Measurements from ENCODE around the gene PFKP. TPM values are rescaled to one million over a fixed set of nuclear protein-coding genes. Genes with fewer than 3 reads are reported as not detected.
A peak's percentile ranks its signal among the peaks of the same experiment; 100 is the strongest.

Gene PFKP
- total RNA-seq, 2 experiments from 2014 or later = 32.2 to 38.9 TPM

GRCh38 chr10:3064423-3064822 is 2.9 kb upstream of the PFKP start:
- no peaks in the 10 kb centered on the region for H3K9me3 Mint-ChIP-seq
- ATAC-seq (ENCODE audit: poor library complexity) (no peak), DNase-seq (no peak)
- peaks cover 4% of the 10 kb centered on the region for H3K36me3 Mint-ChIP-seq (ENCODE audit: low read depth)
- no peak overlapping the region for H3K4me3 ChIP-seq (ENCODE audit: low read length)
- ChIA-PET CTCF (no interaction called here), POLR2A (no interaction called here)
- H3K9me3 ChIP-seq (ENCODE audit: control insufficient read depth in 1 of 2, insufficient read depth in 1 of 2, low read length in 2 of 2) = no peaks in the 10 kb centered on the region
- intact Hi-C loops (cut with DNase I, micrococcal nuclease) = no loop called here
- H3K4me1 Mint-ChIP-seq (ENCODE audit: low read depth) = peaks cover 4% of the 10 kb centered on the region
- peak overlapping the region; percentile 13 for H3K4me3 Mint-ChIP-seq
- peaks cover 14% of the 10 kb centered on the region for H3K4me1 ChIP-seq (ENCODE audit: insufficient read depth, low read length)
- no peak for TF ChIP-seq CTCF (IDR thresholded peaks at IDR 0.05)
- H3K27me3 ChIP-seq (ENCODE audit: control insufficient read depth in 1 of 2, insufficient read depth in 2 of 2, low read length in 2 of 2) = no peaks in the 10 kb centered on the region
- H3K36me3 ChIP-seq (ENCODE audit: insufficient read depth, low read length) = no peaks in the 10 kb centered on the region
- H3K27me3 Mint-ChIP-seq = no peaks in the 10 kb centered on the region
- H3K27ac ChIP-seq (ENCODE audit: low read depth in 1 of 2, low read length in 2 of 2) = no peak overlapping the region
- H3K27ac Mint-ChIP-seq = no peak overlapping the region

GRCh38 chr10:3065622-3066021 is 1.7 kb upstream of the PFKP start:
- Histone ChIP-seq H3K4me3 (ENCODE audit: low read length) (no peak overlapping the region), H3K36me3 (ENCODE audit: insufficient read depth, low read length) (no peaks in the 10 kb centered on the region), H3K4me1 (ENCODE audit: insufficient read depth, low read length) (peaks cover 20% of the 10 kb centered on the region), H3K9me3 (ENCODE audit: control insufficient read depth in 1 of 2, insufficient read depth in 1 of 2, low read length in 2 of 2) (no peaks in the 10 kb centered on the region), H3K27me3 (ENCODE audit: control insufficient read depth in 1 of 2, insufficient read depth in 2 of 2, low read length in 2 of 2) (no peaks in the 10 kb centered on the region), H3K27ac (ENCODE audit: low read depth in 1 of 2, low read length in 2 of 2) (no peak overlapping the region)
- H3K4me3 Mint-ChIP-seq = peak overlapping the region; percentile 87
- DNase-seq = no peak
- intact Hi-C loops (cut with DNase I, micrococcal nuclease) = loop anchor here in 1 of 2 experiments (2.0 kb wide), 1 partner anchor 107 kb away; the partner anchor contains the start of gene PITRM1
- no peaks in the 10 kb centered on the region for H3K27me3 Mint-ChIP-seq
- no peak for ATAC-seq (ENCODE audit: poor library complexity)
- peaks cover 15% of the 10 kb centered on the region for H3K4me1 Mint-ChIP-seq (ENCODE audit: low read depth)
- peaks cover 8% of the 10 kb centered on the region for H3K36me3 Mint-ChIP-seq (ENCODE audit: low read depth)
- ChIA-PET CTCF (no interaction called here), POLR2A (no interaction called here)
- TF ChIP-seq CTCF (IDR thresholded peaks at IDR 0.05) = no peak
- H3K9me3 Mint-ChIP-seq = no peaks in the 10 kb centered on the region
- H3K27ac Mint-ChIP-seq = peak overlapping the region; percentile 16

GRCh38 chr10:3066317-3067117 is 831 bp upstream of the PFKP start:
- DNase-seq = peak in 1 of 14 experiments; percentile 33
- Histone ChIP-seq H3K36me3 (ENCODE audit: insufficient read depth, low read length) (no peaks in the 10 kb centered on the region), H3K27ac (ENCODE audit: low read depth in 1 of 2, low read length in 2 of 2) (no peak overlapping the region), H3K27me3 (ENCODE audit: control insufficient read depth in 1 of 2, insufficient read depth in 2 of 2, low read length in 2 of 2) (no peaks in the 10 kb centered on the region), H3K4me1 (ENCODE audit: insufficient read depth, low read length) (peaks cover 27% of the 10 kb centered on the region), H3K9me3 (ENCODE audit: control insufficient read depth in 1 of 2, insufficient read depth in 1 of 2, low read length in 2 of 2) (no peaks in the 10 kb centered on the region), H3K4me3 (ENCODE audit: low read length) (peak overlapping the region; percentile 53)
- H3K27me3 Mint-ChIP-seq = no peaks in the 10 kb centered on the region
- intact Hi-C loops (cut with DNase I, micrococcal nuclease) = loop anchor here in 1 of 2 experiments (2.0 kb wide), 1 partner anchor 106 kb away; the partner anchor contains the start of gene PITRM1
- H3K4me1 Mint-ChIP-seq (ENCODE audit: low read depth) = peaks cover 18% of the 10 kb centered on the region
- H3K9me3 Mint-ChIP-seq = no peaks in the 10 kb centered on the region
- H3K36me3 Mint-ChIP-seq (ENCODE audit: low read depth) = peaks cover 8% of the 10 kb centered on the region
- POLR2A ChIA-PET = no interaction called here
- peak overlapping the region; percentile 87 for H3K4me3 Mint-ChIP-seq
- CTCF ChIA-PET = no interaction called here
- ATAC-seq (ENCODE audit: poor library complexity) = no peak
- no peak for TF ChIP-seq CTCF (IDR thresholded peaks at IDR 0.05)
- no peak overlapping the region for H3K27ac Mint-ChIP-seq

Measured in CD4-positive, alpha-beta T cell (primary cell).